GM21576 (cell line): ENCODE measurements around the gene KRT32.

ENCODE experiments used
- ATAC-seq: cut with Tn5 transposase; IDR thresholded peaks from one replicate; pipeline ENCODE4 v1.9.1; 2021; ENCODE audit warnings: mild to moderate bottlenecking, moderate library complexity; ENCODE audit not compliant: unreplicated experiment

KRT32 gene

GRCh38 chr17:41466988-41467387 is at the start of gene KRT32:
Gene KRT32 (minus strand): TSS chr17:41467386. CDS start chr17:41467325, 61 bp downstream.
- ATAC-seq: no peak

GRCh38 chr17:41516830-41517283 is 49.7 kb upstream of the KRT32 start:
- ATAC-seq: no peak

DNA sequence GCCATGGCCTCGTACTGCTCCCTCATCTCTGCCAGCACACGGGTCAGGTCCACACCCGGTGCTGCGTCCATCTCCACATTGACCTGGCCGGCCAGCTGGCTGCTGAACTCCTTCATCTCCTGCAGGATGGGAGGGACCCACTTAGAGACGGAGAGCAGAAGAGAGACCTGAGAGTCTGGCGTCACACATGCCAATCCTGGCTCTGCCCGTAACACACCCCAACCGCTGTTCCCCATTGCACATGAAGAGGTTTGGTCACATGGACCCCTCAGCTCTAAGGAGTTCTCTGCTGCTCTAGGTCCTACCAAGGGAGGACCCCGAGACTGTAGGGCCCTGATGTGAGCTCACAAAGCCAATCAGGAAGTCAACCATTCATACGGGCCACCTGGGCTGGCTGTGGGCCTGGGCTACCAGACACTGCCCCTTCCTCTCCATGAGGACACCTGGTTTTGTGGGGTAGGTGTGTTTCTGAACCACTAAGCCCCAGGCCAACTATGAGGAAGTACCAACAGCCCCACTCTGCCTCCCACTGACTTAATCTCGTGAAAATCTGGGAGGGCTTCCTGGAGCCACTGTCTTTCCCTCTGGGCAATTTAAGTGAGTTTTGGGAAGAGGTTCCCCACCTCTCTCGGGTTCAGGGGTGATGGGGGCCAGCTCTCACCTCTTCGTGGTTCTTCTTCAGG is 49.1 kb upstream of the KRT32 start:
- no peak for ATAC-seq

- ATAC-seq: no peak
Observed at GRCh38 chr17:41513168-41513547, 46.0 kb upstream of the KRT32 start.

GRCh38 chr17:41512546-41513167 is 45.5 kb upstream of the KRT32 start:
- no peak for ATAC-seq

DNA sequence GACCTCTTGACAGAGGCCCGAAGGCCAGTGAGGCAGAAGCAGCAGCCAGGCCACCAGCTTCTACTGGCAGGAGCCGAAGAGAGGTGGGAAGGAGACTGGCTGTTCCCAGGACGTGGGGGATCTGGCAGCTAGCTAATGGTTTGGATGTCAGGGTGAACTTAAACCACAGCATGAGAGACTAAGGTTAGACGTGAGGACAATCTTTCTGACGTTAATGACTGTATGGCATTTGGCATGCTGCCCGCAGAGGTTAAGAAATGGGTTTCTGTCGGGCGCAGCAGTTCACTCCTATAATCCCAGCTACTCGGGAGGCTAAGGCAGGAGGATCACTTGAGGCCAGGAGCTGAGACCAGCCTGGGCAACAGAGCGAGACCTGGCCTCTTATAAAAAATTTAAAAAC is 44.5 kb upstream of the KRT32 start:
- ATAC-seq: no peak

DNA sequence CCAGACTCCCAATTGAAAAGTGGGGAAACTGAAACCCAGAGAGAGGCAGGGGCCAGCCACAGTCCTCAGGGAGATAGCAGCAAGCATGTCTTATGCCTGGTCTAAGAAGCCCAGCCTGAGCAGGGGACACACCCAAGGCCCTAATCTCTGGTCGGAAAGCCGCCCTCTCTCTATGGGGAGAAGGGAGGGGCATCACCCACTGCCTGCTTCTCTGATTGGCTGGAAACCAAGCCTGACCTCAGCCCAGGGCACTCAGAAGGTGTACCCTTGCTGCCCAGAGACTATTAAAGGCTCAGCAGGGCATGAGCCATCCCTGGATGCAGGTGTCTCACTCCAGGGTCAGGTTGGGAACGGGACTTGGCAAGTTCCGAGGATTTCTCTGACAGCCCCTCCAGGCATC is 43.9 kb upstream of the KRT32 start:
- no peak for ATAC-seq

GRCh38 chr17:41510251-41511065 is 43.3 kb upstream of the KRT32 start:
- no peak for ATAC-seq

DNA sequence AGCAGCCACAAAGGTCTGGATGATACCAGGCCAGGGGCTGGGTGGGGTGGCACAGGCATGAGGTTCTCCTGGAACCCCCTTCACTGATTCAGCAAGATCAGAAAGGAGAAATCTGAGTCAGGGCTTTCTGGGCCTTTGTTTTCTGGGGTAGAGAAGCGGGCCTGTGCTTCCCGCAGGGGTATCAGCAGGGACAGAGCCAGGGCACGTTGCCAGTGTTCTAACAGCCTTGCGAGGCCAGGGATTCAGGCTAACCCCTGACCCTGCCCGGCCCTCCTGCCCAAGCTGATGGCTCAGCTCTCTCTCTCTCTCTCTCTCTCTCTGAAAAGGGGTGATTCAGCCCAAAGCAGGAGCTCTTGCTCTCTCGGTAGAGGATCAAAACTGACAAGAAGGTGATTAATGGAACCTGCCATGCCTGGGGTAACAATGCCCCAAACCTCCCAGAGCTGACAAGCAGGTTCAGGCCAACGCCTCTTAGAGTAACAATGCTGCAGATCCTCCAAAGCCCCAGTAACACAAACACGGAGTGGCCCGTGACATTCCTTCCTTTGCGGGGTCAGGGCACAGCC is 40.2 kb upstream of the KRT32 start:
- ATAC-seq: no peak

GRCh38 chr17:41505809-41506767 is 38.9 kb upstream of the KRT32 start:
- ATAC-seq: no peak

- no peak for ATAC-seq
Observed at GRCh38 chr17:41505007-41505808, 38.0 kb upstream of the KRT32 start, which contains the start of gene KRT13. Gene KRT13 (minus strand): TSS chr17:41505612. CDS start chr17:41505550, 62 bp downstream.

DNA sequence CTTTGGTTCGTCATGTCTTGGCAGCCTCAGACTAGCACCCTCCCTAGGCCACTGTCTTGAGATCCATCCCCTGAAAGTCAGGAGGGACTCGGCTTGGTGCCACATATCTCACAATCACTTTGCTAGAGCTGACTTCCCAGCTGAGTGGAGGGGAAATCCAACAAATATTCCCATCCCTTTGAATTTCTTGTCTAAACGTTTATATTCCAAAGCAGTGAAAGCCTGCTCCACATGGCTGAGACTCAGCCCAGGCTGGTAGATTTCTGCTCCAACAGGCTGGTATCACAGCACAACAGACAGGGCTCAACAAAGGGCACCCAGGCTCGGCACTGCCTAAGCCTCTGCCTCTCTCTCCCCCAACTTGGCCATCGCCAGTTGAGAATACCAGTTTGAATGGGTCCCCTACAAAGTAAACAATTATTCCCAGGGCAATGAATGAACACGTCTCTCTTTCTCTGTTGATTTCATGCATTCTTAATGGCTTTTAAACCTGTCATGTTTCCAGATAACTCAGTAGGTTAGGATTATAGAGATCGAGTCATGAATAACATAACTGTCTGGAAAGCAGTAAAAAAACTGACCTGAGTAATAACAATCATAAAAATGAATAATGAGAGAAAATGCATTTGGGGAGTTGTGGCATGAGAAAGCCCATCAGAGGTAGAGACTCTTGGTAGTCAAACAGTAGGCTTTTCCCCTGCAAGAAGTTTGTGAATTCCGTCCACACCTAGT is 37.2 kb upstream of the KRT32 start:
- no peak for ATAC-seq

GRCh38 chr17:41503202-41503601 is 36.0 kb upstream of the KRT32 start:
- ATAC-seq: no peak

DNA sequence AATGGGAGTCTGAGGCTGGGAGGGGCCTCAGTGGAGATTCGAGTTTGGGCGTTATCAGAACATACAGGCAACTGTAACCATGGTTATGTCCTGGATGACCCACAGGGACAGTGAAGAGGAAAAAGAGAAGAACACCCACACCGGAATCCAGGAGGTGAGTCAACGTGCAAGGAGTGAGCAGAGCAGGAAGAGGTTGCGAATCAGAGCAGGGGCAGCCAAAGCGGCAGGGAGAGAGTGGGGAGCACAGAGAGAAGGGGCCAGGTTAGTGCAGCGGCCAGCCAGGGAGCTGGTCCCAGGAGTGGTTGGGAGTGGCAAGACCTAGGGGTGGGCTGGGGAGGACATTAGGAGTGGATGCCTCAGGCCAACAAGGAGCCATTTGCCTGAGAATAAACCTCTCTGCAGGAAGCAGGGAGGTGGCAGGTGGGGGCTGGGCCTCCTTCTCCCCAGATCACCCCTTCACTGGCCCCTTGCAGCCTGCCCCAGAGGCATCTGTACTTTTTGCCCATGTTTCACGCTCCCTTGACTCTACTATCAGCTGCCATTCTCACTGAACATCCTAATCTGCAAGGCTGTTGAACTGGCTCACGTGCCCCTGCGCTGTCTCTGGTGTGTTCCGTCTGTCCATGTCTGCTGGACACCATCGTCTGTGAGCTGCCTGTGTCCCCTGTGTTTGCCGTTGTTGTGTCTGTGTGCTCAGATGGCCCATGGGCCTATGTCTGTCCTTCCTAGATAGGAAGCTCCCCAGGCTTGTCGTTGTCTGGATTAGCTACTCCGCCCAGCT is 33.1 kb upstream of the KRT32 start:
- no peak for ATAC-seq

DNA sequence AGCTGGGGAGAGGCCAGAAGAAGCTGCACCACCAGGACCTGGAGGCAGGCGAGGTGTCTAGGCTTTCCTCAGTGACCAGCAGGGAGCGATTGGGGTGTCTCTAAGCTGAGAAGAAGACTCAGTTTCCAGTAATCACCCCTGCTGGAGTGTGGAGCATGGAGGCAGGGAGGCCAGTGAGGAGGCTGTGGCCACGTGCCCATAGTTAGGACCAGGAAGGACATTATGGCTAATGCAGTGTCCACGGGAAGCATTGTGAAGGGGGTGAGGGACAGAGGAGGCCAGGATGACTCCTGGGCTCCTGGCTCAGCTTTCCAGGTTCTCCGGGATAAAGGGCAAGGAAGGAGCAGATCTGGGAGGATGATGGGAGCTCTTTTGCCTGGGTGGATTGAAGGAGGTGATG is 32.5 kb upstream of the KRT32 start:
- no peak for ATAC-seq

GRCh38 chr17:41498276-41498675 is 31.1 kb upstream of the KRT32 start:
- no peak for ATAC-seq

- peak; percentile 80 for ATAC-seq
Observed at GRCh38 chr17:41496803-41497484, 29.8 kb upstream of the KRT32 start.
